Liver (tissue), 9 donors: Measurements from ENCODE around the gene DIP2C. TPM values are rescaled to one million over a fixed set of nuclear protein-coding genes. Genes with fewer than 3 reads are reported as not detected.

ENCODE experiments used
- DNase-seq: peaks from one replicate; pipeline ENCODE4 v3.0.0-alpha.2; 2017; ENCODE audit warnings: low spot score
- H3K27ac ChIP-seq, 2 donors: one replicate each; pipeline ENCODE4 v1.7.0; 2013; ENCODE audit warnings: inconsistent platforms in 2 of 2, low read length in 2 of 2, control low read depth in 1 of 2, low read depth in 1 of 2, mild to moderate bottlenecking in 1 of 2
- H3K27me3 ChIP-seq, 4 donors: one replicate each; pipeline versions ENCODE4 v1.6.1 to v1.7.0; 2013; ENCODE audit warnings: low read length in 3 of 4, inconsistent platforms in 1 of 4, mild to moderate bottlenecking in 1 of 4, moderate library complexity in 1 of 4; ENCODE audit not compliant: control insufficient read depth in 4 of 4, insufficient read depth in 4 of 4
- H3K36me3 ChIP-seq, 4 donors: one replicate each; pipeline versions ENCODE4 v1.6.1 to v1.7.0; 2013; ENCODE audit warnings: low read length in 3 of 4, mild to moderate bottlenecking in 3 of 4, low read depth in 1 of 4, moderate library complexity in 1 of 4; ENCODE audit not compliant: control insufficient read depth in 4 of 4, insufficient read depth in 3 of 4
- H3K4me1 ChIP-seq, 4 donors: one replicate each; pipeline versions ENCODE4 v1.6.1 to v1.7.0; 2013; ENCODE audit warnings: low read length in 3 of 4, mild to moderate bottlenecking in 3 of 4, moderate library complexity in 1 of 4; ENCODE audit not compliant: control insufficient read depth in 4 of 4, insufficient read depth in 4 of 4
- H3K4me3 ChIP-seq, 3 donors: one replicate each; pipeline versions ENCODE4 v1.6.1 to v1.7.0; 2013; ENCODE audit warnings: low read length in 3 of 3, control low read depth in 1 of 3, low read depth in 1 of 3, mild to moderate bottlenecking in 1 of 3
- H3K9ac ChIP-seq, 2 donors: one replicate each; pipeline ENCODE4 v1.7.0; 2013; ENCODE audit warnings: low read length in 2 of 2, mild to moderate bottlenecking in 2 of 2, moderate library complexity in 2 of 2, control low read depth in 1 of 2, low read depth in 1 of 2
- H3K9me3 ChIP-seq, 4 donors: one replicate each; pipeline versions ENCODE4 v1.6.1 to v1.7.0; 2013; ENCODE audit warnings: low read length in 3 of 4; ENCODE audit not compliant: control insufficient read depth in 4 of 4
- ATF3 ChIP-seq: IDR thresholded peaks from 2 replicates; pipeline ENCODE4 v1.6.1; 2016; ENCODE audit warnings: antibody characterized with exemption
- CTCF ChIP-seq: fragments of 150-350 bp; IDR thresholded peaks from 2 replicates; pipeline ENCODE4 v1.5.1; 2017; ENCODE audit warnings: improper control_type of control experiment, low read depth, low read length; ENCODE audit not compliant: missing input control
- EGR1 ChIP-seq, 2 donors: IDR thresholded peaks; 2 replicates each; pipeline ENCODE4 v1.6.1; 2016 to 2018; ENCODE audit warnings: antibody characterized with exemption in 2 of 2, low read depth in 2 of 2
- HNF4G ChIP-seq: IDR thresholded peaks from 2 replicates; pipeline ENCODE4 v1.6.1; 2016; ENCODE audit warnings: antibody characterized with exemption
- JUND ChIP-seq, 2 donors: IDR thresholded peaks; 2 replicates each; pipeline ENCODE4 v1.6.1; 2016; ENCODE audit warnings: antibody characterized with exemption in 2 of 2
- REST ChIP-seq: IDR thresholded peaks from 2 replicates; pipeline ENCODE4 v1.6.1; 2016; ENCODE audit warnings: antibody characterized with exemption, mild to moderate bottlenecking
- SP1 ChIP-seq: IDR thresholded peaks from 2 replicates; pipeline ENCODE4 v1.6.1; 2018; ENCODE audit warnings: antibody characterized with exemption, mild to moderate bottlenecking
- TAF1 ChIP-seq: conservative IDR thresholded peaks from 2 replicates; pipeline ENCODE4 v1.6.1; 2016; ENCODE audit warnings: antibody characterized with exemption, mild to moderate bottlenecking
- YY1 ChIP-seq: IDR thresholded peaks from 2 replicates; pipeline ENCODE4 v1.6.1; 2016; ENCODE audit warnings: antibody characterized with exemption, mild to moderate bottlenecking
- WGBS: extraction: QIAGEN DNeasy Blood & Tissue Kit; methylation state at CpG from one replicate; pipeline ENCODE4 v1.1.7; 2013; 5-methylcytosine and 5-hydroxymethylcytosine counted together
- polyA plus RNA-seq, 2 donors: library from polyadenylated mRNA; stranded (reverse) in 1 of 2; unstranded in 1 of 2; fragments of 200-250 nt in 1 of 2; fragments of >200 nt in 1 of 2; fragmentation: Nextera tagmentation in 1 of 2; extraction: Ambion mirVana in 1 of 2; gene quantifications; one replicate each; pipeline versions ENCODE4 v1.2.1 to v1.2.3, GENCODE V29; 2013 to 2015
- total RNA-seq, 2 donors: library from RNA; depleted of rRNA; stranded (reverse); fragments of >200 nt; gene quantifications; one replicate each; pipeline ENCODE4 v1.2.3, GENCODE V29; 2014
- TF ChIP-seq, protein P1 (sequence below): IDR thresholded peaks from 2 replicates; pipeline ENCODE4 v1.6.1; 2016; ENCODE audit warnings: antibody characterized with exemption
- donor health status: healthy.
- donor health status: healthy.
- donor health status: healthy.
- donor health status: healthy.
- donor health status: healthy.

DIP2C gene
- total and polyA plus RNA-seq, 4 donors = 4.2 to 12.2 (median 5.7) TPM

DNA sequence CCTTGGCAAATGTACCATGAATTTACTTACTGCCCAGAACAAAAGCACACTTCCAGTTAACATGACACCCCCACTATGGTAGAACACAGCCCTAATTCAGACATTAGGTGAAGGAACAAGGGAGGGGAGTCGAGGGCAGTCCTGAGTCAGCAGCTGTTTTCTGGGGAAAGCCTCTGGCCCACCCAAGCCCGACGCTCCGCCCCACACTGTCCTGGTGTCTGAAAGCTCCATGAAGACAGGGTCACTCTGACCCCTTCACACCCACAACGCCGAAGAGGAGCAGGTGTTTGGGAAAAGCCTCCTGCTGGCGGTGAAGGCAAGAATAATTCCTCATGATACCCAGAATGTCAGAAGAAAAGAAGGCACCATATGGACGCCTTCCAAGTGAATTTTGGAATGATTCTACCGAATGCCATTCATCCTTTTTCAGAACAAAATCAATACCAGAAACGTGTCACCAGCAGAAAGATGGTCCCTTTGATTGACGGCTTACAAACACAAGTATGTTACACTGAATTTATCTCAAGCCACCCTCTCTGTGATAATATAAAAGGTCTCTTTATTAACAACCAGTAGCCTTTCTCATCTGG lies 172.1 kb downstream of the DIP2C start:
- no peak for TF ChIP-seq CTCF
- WGBS = 82% methylated on average over 11 of the region's 11 CpGs
- Histone ChIP-seq H3K36me3 (no peaks in the 10 kb centered on the region), H3K4me3 (no peak overlapping the region), H3K27me3 (no peaks in the 10 kb centered on the region), H3K27ac (no peak overlapping the region), H3K9me3 (no peaks in the 10 kb centered on the region), H3K4me1 (peaks cover 5 to 15% (median 8%) of the 10 kb centered on the region in 4 donors), H3K9ac (no peak overlapping the region)
- no peak for DNase-seq

GRCh38 chr10:516764-517163 lies 172.7 kb downstream of the DIP2C start:
- H3K9ac ChIP-seq = no peak overlapping the region
- H3K4me3 ChIP-seq = no peak overlapping the region
- DNase-seq = no peak
- no peaks in the 10 kb centered on the region for H3K36me3 ChIP-seq
- TF ChIP-seq HNF4G (no peak), EGR1 (IDR thresholded peaks at IDR 0.05; ENCODE audit: low read depth in 2 of 2) (no peak), SP1 (no peak), TAF1 (no peak)
- no peaks in the 10 kb centered on the region for H3K9me3 ChIP-seq
- no peak overlapping the region for H3K27ac ChIP-seq
- H3K27me3 ChIP-seq = no peaks in the 10 kb centered on the region
- WGBS = 87% methylated on average over 9 of the region's 10 CpGs
- peaks cover 5 to 15% (median 8%) of the 10 kb centered on the region in 4 donors for H3K4me1 ChIP-seq

GRCh38 chr10:515674-516073 lies 173.8 kb downstream of the DIP2C start:
- H3K27ac ChIP-seq = no peak overlapping the region
- no peak for DNase-seq
- WGBS = 85% methylated on average over 8 of the region's 8 CpGs

More at GRCh38 chr10:515674-516073, 173.8 kb downstream of the DIP2C start:
- TF ChIP-seq REST (no peak), SP1 (no peak), HNF4G (no peak), JUND (IDR thresholded peaks at IDR 0.05) (no peak), ATF3 (no peak), YY1 (no peak)
- TF ChIP-seq, protein P1, sequence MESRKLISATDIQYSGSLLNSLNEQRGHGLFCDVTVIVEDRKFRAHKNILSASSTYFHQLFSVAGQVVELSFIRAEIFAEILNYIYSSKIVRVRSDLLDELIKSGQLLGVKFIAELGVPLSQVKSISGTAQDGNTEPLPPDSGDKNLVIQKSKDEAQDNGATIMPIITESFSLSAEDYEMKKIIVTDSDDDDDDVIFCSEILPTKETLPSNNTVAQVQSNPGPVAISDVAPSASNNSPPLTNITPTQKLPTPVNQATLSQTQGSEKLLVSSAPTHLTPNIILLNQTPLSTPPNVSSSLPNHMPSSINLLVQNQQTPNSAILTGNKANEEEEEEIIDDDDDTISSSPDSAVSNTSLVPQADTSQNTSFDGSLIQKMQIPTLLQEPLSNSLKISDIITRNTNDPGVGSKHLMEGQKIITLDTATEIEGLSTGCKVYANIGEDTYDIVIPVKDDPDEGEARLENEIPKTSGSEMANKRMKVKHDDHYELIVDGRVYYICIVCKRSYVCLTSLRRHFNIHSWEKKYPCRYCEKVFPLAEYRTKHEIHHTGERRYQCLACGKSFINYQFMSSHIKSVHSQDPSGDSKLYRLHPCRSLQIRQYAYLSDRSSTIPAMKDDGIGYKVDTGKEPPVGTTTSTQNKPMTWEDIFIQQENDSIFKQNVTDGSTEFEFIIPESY = no peak
- Histone ChIP-seq H3K36me3 (no peaks in the 10 kb centered on the region), H3K27me3 (no peaks in the 10 kb centered on the region), H3K9ac (no peak overlapping the region), H3K9me3 (no peaks in the 10 kb centered on the region), H3K4me3 (no peak overlapping the region), H3K4me1 (peaks cover 5 to 17% (median 10%) of the 10 kb centered on the region in 4 donors)
